Ishikawa (cell line): ENCODE data around the gene NSMCE1.

ENCODE experiments used
- CREB1 ChIP-seq: IDR thresholded peaks from 2 replicates; pipeline ENCODE4 v1.6.1; 2012; ENCODE audit warnings: low read depth
- EP300 ChIP-seq: IDR thresholded peaks from 2 replicates; pipeline ENCODE4 v1.6.1; 2012; ENCODE audit warnings: borderline replicate concordance
- TAF1 ChIP-seq: IDR thresholded peaks from 2 replicates; pipeline ENCODE4 v1.6.1; 2012; ENCODE audit warnings: low read depth, mild to moderate bottlenecking
- TF ChIP-seq, protein P1 (sequence below): IDR thresholded peaks from 2 replicates; pipeline ENCODE4 v1.6.1; 2012

DNA sequence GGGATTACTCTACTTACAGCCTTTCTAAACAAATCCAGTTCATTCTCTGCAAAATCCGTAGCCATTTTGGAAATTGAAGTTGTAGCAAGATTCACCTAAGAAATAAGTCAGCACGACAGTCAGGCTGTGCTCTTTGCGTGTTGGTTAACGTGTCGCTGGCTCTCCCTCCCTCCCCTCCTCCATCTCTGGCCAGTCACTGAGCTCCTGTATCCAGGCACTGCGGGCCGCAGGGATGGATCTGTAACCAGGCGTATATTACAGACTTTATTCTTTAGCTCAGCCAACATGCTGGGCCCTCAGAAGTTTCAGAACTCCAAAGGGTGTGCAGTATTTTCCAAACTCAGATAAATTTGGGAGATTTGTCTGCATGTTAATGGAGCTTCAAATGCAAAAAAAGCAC is 34.4 kb downstream of the NSMCE1 start:
- TF ChIP-seq, protein P1, sequence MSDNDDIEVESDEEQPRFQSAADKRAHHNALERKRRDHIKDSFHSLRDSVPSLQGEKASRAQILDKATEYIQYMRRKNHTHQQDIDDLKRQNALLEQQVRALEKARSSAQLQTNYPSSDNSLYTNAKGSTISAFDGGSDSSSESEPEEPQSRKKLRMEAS, result no peak
- no peak for TF ChIP-seq CREB1
- no peak for TF ChIP-seq TAF1
- no peak for TF ChIP-seq EP300
